GM12891 (cell line): Measurements from ENCODE around the gene THSD4.

ENCODE experiments used
- DNase-seq: peaks from one replicate; pipeline ENCODE4 v3.0.0; 2011; ENCODE audit warnings: low spot score; ENCODE audit not compliant: insufficient read length
- FAIRE-seq: peaks from 2 replicates; lab custom pipeline; 2011; peaks lifted over from hg19 to GRCh38; lab: Jason Lieb, UNC
- PAX5 ChIP-seq: IDR thresholded peaks from 2 replicates; pipeline ENCODE4 v1.6.1; 2011; ENCODE audit warnings: low read length, moderate library complexity, mild to moderate bottlenecking; ENCODE audit not compliant: insufficient read depth, severe bottlenecking
- POLR2A ChIP-seq: IDR thresholded peaks from 2 replicates; pipeline ENCODE4 v1.6.1; 2011; ENCODE audit warnings: low read depth, low read length, control low read depth
- POLR2AphosphoS5 ChIP-seq: IDR thresholded peaks from 2 replicates; pipeline ENCODE4 v1.6.1; 2011; ENCODE audit warnings: low read depth, low read length, control low read depth
- POU2F2 ChIP-seq: IDR thresholded peaks from 2 replicates; pipeline ENCODE4 v1.6.1; 2011; ENCODE audit warnings: low read depth, mild to moderate bottlenecking, control low read depth, low read length, moderate library complexity
- SPI1 ChIP-seq: IDR thresholded peaks from 2 replicates; pipeline ENCODE4 v1.6.1; 2011; ENCODE audit warnings: low read depth, low read length, control low read depth
- TAF1 ChIP-seq: IDR thresholded peaks from 2 replicates; pipeline ENCODE4 v1.6.1; 2011; ENCODE audit warnings: low read depth, low read length, control low read depth

Gene THSD4

GRCh38 chr15:71706461-71707229 lies 591.4 kb downstream of the THSD4 start:
- FAIRE-seq = no peak
- DNase-seq = no peak
- TF ChIP-seq SPI1 = no peak
- TF ChIP-seq TAF1 = no peak
- TF ChIP-seq POLR2A = no peak
- TF ChIP-seq POU2F2 = no peak
- TF ChIP-seq POLR2AphosphoS5 = no peak
- no peak for TF ChIP-seq PAX5

- no peak for FAIRE-seq
- TF ChIP-seq POLR2AphosphoS5 = no peak
- TF ChIP-seq SPI1 = no peak
- no peak for TF ChIP-seq POU2F2
- no peak for TF ChIP-seq TAF1
- TF ChIP-seq PAX5 = no peak
- TF ChIP-seq POLR2A = no peak
- no peak for DNase-seq
Measured at GRCh38 chr15:71707230-71708050, 592.2 kb downstream of the THSD4 start.

- FAIRE-seq = no peak
Measured at GRCh38 chr15:71708051-71708429, 592.8 kb downstream of the THSD4 start.

GRCh38 chr15:71708741-71709140 lies 593.5 kb downstream of the THSD4 start:
- TF ChIP-seq PAX5 = no peak
- no peak for TF ChIP-seq SPI1
- no peak for TF ChIP-seq POLR2AphosphoS5
- TF ChIP-seq POLR2A = no peak
- no peak for TF ChIP-seq POU2F2
- no peak for TF ChIP-seq TAF1
- FAIRE-seq (no peak), DNase-seq (no peak)

More at GRCh38 chr15:71708051-71708429, 592.8 kb downstream of the THSD4 start:
- TF ChIP-seq PAX5 (no peak), SPI1 (no peak), POU2F2 (no peak), POLR2AphosphoS5 (no peak), TAF1 (no peak), POLR2A (no peak)
- no peak for DNase-seq

- FAIRE-seq (no peak), DNase-seq (no peak)
- no peak for TF ChIP-seq PAX5
- TF ChIP-seq TAF1 = no peak
- TF ChIP-seq POU2F2 = no peak
- no peak for TF ChIP-seq SPI1
- no peak for TF ChIP-seq POLR2AphosphoS5
- TF ChIP-seq POLR2A = no peak
Measured at GRCh38 chr15:71709808-71710418, 594.6 kb downstream of the THSD4 start.

- no peak for DNase-seq
- TF ChIP-seq POU2F2 (no peak), PAX5 (no peak), TAF1 (no peak), POLR2AphosphoS5 (no peak), SPI1 (no peak), POLR2A (no peak)
- no peak for FAIRE-seq
Measured at GRCh38 chr15:71712182-71712581, 596.9 kb downstream of the THSD4 start.

GRCh38 chr15:71713191-71713809 lies 598.0 kb downstream of the THSD4 start:
- no peak for FAIRE-seq
- TF ChIP-seq TAF1 (no peak), POU2F2 (no peak), PAX5 (no peak), SPI1 (no peak), POLR2AphosphoS5 (no peak)

GRCh38 chr15:71715914-71716313 lies 600.6 kb downstream of the THSD4 start:
- no peak for DNase-seq
- no peak for FAIRE-seq
- TF ChIP-seq POLR2AphosphoS5 (no peak), POLR2A (no peak), POU2F2 (no peak)

More at GRCh38 chr15:71713191-71713809, 598.0 kb downstream of the THSD4 start:
- no peak for DNase-seq

- no peak for FAIRE-seq
- no peak for TF ChIP-seq POU2F2
- TF ChIP-seq TAF1 = no peak
- no peak for TF ChIP-seq POLR2AphosphoS5
- TF ChIP-seq POLR2A = no peak
- no peak for TF ChIP-seq SPI1
- no peak for TF ChIP-seq PAX5
- DNase-seq = no peak
Measured at GRCh38 chr15:71716990-71717389, 601.7 kb downstream of the THSD4 start.
